Endothelial cell (in vitro differentiated cells): ENCODE data around the gene ATOX1. TPM values are rescaled to one million over a fixed set of nuclear protein-coding genes. Genes with fewer than 3 reads are reported as not detected.

Experiments
- DNase-seq: peaks from one replicate; pipeline ENCODE4 v3.0.0; 2021; ENCODE audit warnings: low spot score
- H3K27ac Mint-ChIP-seq: one replicate; pipeline ENCODE4 v1.8.0; 2021; ENCODE audit warnings: mixed read lengths, inconsistent platforms; ENCODE audit not compliant: unreplicated experiment
- H3K27me3 Mint-ChIP-seq: one replicate; pipeline ENCODE4 v1.8.0; 2021; ENCODE audit warnings: mild to moderate bottlenecking, moderate library complexity, mixed read lengths, inconsistent platforms; ENCODE audit not compliant: unreplicated experiment
- H3K36me3 Mint-ChIP-seq: one replicate; pipeline ENCODE4 v1.8.0; 2021; ENCODE audit warnings: mild to moderate bottlenecking, low read depth, mixed read lengths, inconsistent platforms; ENCODE audit not compliant: unreplicated experiment
- H3K4me1 Mint-ChIP-seq: one replicate; pipeline ENCODE4 v1.8.0; 2021; ENCODE audit warnings: mild to moderate bottlenecking, mixed read lengths, inconsistent platforms; ENCODE audit not compliant: unreplicated experiment
- H3K4me3 Mint-ChIP-seq: one replicate; pipeline ENCODE4 v1.8.0; 2021; ENCODE audit warnings: mild to moderate bottlenecking, mixed read lengths, inconsistent platforms; ENCODE audit not compliant: unreplicated experiment
- H3K9me3 Mint-ChIP-seq: one replicate; pipeline ENCODE4 v1.8.0; 2021; ENCODE audit warnings: mixed read lengths, inconsistent platforms; ENCODE audit not compliant: unreplicated experiment
- total RNA-seq: library from RNA; stranded (reverse); fragmentation: NEBNext Ultra II Directional; extraction: Animal tissue kit (Norgen Biotek cat#: 25700); gene quantifications from one replicate; pipeline ENCODE4 v1.2.1, GENCODE V29; 2021; ENCODE audit not compliant: unreplicated experiment
- TF ChIP-seq, protein P1 (sequence below): fragments of 200-600 bp; sonication (generic); IDR thresholded peaks from one replicate; pipeline ENCODE4 v1.5.0; 2021; ENCODE audit warnings: antibody characterized with exemption; ENCODE audit not compliant: unreplicated experiment

ATOX1 gene
- total RNA-seq, 1 donor from 2014 or later: 106 TPM

DNA sequence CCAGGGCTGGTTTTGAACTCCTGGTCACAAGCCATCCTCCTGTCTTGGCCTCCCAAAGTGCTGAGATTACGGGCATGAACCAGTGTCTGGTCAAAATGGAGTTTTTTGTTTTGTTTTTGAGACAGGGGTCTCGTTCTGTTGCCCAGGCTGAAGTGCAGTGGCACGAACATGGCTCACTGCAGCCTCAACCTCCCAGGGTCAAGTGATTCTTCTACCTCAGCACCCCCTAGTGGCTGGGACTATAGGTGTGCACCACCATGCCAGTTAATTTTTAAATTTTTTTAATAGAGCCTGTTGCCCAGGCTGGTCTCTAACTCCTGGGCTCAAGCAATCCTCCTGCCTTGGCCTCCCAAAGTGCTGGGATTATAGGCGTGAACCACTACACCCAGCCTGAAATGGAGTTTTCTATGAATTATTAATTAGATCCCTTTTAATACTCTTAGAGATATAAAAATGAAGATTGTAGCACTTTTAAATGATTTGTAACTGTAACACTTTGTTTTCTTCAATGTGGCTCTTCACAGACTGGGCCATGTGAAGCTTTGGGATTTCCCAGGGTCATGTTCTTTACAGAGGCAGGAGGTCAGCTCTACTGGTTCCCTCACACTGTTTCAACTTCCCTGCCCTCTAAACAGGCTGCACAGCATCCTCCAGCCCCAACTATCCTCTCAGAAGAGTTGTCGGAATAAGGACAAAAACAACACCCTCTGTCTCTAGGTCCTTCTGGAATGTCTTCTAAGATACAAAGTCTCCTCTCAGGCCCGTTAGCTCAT is 39.0 kb downstream of the ATOX1 start:
- H3K36me3 Mint-ChIP-seq: no peaks in the 10 kb centered on the region
- no peak overlapping the region for H3K4me3 Mint-ChIP-seq
- H3K27ac Mint-ChIP-seq: no peak overlapping the region
- no peaks in the 10 kb centered on the region for H3K9me3 Mint-ChIP-seq
- peaks cover 5% of the 10 kb centered on the region for H3K27me3 Mint-ChIP-seq
- H3K4me1 Mint-ChIP-seq: no peaks in the 10 kb centered on the region
- TF ChIP-seq, protein P1, sequence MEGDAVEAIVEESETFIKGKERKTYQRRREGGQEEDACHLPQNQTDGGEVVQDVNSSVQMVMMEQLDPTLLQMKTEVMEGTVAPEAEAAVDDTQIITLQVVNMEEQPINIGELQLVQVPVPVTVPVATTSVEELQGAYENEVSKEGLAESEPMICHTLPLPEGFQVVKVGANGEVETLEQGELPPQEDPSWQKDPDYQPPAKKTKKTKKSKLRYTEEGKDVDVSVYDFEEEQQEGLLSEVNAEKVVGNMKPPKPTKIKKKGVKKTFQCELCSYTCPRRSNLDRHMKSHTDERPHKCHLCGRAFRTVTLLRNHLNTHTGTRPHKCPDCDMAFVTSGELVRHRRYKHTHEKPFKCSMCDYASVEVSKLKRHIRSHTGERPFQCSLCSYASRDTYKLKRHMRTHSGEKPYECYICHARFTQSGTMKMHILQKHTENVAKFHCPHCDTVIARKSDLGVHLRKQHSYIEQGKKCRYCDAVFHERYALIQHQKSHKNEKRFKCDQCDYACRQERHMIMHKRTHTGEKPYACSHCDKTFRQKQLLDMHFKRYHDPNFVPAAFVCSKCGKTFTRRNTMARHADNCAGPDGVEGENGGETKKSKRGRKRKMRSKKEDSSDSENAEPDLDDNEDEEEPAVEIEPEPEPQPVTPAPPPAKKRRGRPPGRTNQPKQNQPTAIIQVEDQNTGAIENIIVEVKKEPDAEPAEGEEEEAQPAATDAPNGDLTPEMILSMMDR: peak; percentile 86
- peak; percentile 51 for DNase-seq

DNA sequence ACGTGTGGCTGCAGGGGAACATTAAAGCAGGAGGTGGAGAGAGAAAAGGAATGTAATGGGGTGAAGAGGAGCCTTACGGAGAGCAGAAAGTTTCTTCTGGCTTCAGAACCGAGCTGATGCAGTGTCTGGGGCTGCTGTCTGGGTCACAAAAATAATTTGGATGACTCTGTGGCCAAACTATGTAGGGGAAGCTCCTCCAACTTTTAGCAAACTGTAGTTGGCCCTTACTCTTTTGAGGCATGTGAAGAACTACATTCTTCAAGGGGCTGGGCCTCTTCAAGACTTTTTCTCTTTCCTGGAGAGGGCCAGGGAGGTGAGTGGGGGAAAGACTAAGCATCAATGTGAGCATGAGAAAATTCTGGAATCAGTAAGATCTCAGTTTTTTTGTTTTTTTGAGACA is 39.8 kb downstream of the ATOX1 start:
- H3K4me3 Mint-ChIP-seq: no peak overlapping the region
- no peaks in the 10 kb centered on the region for H3K4me1 Mint-ChIP-seq
- DNase-seq: no peak
- TF ChIP-seq, protein P1: no peak
- H3K27ac Mint-ChIP-seq: no peak overlapping the region
- H3K36me3 Mint-ChIP-seq: no peaks in the 10 kb centered on the region
- H3K9me3 Mint-ChIP-seq: no peaks in the 10 kb centered on the region
- H3K27me3 Mint-ChIP-seq: peaks cover 5% of the 10 kb centered on the region

- Mint-ChIP-seq H3K4me3 (no peak overlapping the region), H3K9me3 (no peaks in the 10 kb centered on the region), H3K27ac (no peak overlapping the region), H3K27me3 (peaks cover 5% of the 10 kb centered on the region), H3K4me1 (no peaks in the 10 kb centered on the region), H3K36me3 (no peaks in the 10 kb centered on the region)
- no peak for DNase-seq
- TF ChIP-seq, protein P1: no peak
These were observed 40.3 kb downstream of the ATOX1 start for GRCh38 chr5:151718153-151718552.

DNA sequence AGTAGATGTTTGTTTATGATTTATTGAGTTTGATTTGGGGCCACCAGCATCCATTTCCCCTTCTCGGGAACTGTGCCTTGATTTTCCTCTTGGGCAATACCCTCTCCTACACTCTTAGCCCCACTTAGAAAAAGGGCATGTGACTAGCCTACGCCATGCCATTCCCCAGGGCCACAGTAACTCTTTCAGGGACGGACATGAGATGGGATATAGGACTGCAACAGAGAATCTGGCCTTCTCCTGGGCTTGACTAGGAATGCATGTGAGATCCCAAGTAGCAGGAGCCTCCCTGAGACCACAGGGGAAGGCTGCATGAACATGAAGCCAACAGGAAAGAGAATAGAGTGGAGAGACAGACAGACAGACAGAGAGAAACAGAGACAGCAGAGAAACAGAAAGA is 41.0 kb downstream of the ATOX1 start:
- TF ChIP-seq, protein P1: no peak
- no peak for DNase-seq
- H3K4me3 Mint-ChIP-seq: no peak overlapping the region
- peaks cover 5% of the 10 kb centered on the region for H3K27me3 Mint-ChIP-seq
- no peaks in the 10 kb centered on the region for H3K36me3 Mint-ChIP-seq
- no peaks in the 10 kb centered on the region for H3K4me1 Mint-ChIP-seq
- no peak overlapping the region for H3K27ac Mint-ChIP-seq
- H3K9me3 Mint-ChIP-seq: no peaks in the 10 kb centered on the region

DNA sequence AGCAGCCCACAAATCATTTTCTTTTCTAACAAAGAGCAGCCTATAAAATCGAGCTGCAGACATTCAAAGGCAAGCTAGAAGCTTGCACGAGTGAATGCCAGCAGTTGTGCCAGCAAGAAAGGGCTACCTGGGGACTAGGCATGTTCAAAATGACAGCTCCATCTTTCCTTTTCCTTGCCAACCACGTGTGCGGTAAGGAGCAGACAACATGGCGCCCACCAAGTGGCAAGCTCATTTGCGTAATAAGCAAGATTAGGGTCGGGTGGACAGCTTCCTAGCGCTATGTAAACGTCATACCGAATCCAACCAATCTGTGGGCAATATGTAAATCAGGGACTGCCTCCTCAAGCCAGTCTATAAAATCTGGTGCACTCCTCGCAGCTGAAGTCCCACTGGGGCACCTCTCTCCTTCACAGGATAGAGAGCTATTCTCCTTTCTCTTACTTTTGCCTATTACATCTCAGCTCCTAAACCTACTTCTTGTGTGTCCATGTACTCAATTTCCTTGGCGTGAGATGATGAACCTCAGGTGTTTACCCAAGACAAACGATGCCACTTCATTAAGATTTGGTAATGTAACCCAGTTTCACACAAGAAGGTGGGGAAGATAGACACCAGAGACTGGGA is 49.2 kb downstream of the ATOX1 start:
- peaks cover 4% of the 10 kb centered on the region for H3K27me3 Mint-ChIP-seq
- H3K4me3 Mint-ChIP-seq: no peak overlapping the region
- DNase-seq: no peak
- TF ChIP-seq, protein P1: no peak
- no peak overlapping the region for H3K27ac Mint-ChIP-seq
- H3K4me1 Mint-ChIP-seq: peaks cover 8% of the 10 kb centered on the region
- H3K9me3 Mint-ChIP-seq: no peaks in the 10 kb centered on the region
- no peaks in the 10 kb centered on the region for H3K36me3 Mint-ChIP-seq
